GM20431 (cell line): ENCODE measurements around the gene TSHZ3.

Experiments used
- in situ Hi-C: fragments of 300-500 bp; cut with MseI, MboI; formaldehyde crosslinking; loops from one replicate; pipeline ENCODE4 v1.15.0; 2020; ENCODE audit warnings: low sequenced_read_pairs; ENCODE audit not compliant: unreplicated experiment

Gene TSHZ3

GRCh38 chr19:31339411-31339810 is 9.8 kb downstream of the TSHZ3 start:
- in situ Hi-C loops = no loop called here

GRCh38 chr19:31338069-31338776 is 11.0 kb downstream of the TSHZ3 start:
- in situ Hi-C loops = no loop called here

GRCh38 chr19:31337008-31337914 is 12.0 kb downstream of the TSHZ3 start:
- in situ Hi-C loops = no loop called here

DNA sequence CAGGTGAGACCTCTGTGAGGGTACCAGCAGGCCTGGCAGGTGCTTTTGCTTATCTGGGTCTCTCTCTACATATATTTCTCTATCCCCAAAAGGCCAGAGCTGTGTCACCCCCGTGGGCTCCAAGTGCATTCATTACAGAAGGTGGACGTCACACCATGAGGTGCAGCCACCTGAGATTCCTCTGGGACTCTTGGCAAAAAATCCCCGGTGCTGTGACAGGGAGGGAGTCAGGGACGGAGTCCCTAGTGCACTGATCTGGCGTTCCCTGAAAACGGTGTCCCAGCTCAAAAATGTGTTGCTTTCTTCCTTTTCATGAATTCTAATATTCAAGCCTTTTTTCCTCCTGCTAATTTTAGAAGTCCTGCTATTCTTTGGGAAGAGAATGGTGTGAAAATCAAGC is 13.5 kb downstream of the TSHZ3 start:
- in situ Hi-C loops = no loop called here

DNA sequence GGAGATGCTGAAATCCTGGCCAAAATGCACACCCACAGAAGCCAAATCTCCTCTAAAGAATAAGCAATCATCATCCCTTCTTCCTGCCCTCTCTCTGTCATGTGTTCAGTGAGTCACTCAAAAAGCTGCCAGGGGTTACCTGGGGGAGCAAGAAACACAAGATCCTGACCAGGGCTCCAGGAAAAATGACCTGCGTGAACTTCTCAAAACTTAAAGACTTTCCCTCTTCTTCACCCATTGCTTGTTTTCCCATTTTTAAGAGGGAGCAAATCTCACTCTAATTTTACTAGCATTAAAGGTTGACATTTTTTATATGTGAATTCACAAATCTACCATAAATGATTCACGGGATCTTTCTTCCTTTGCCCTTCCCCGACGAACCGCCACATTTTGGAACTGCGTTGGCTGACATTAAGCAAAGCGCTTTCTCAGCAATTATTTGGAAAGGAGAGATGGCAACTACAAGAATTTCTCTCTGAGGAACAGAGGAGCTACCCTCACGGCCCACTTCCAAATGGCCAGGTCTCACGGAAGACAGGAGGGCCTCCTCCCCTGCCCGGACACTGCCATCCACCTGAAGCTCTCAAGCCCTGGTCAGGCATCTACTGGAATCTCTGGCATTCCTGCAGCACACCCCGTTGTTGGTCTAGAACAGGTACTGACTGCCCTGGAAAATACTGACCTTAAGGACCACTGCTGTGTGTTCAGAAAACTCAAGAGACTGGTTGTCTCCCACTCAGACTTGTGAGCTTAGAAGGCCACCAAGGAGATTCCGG is 14.2 kb downstream of the TSHZ3 start:
- in situ Hi-C loops = no loop called here

DNA sequence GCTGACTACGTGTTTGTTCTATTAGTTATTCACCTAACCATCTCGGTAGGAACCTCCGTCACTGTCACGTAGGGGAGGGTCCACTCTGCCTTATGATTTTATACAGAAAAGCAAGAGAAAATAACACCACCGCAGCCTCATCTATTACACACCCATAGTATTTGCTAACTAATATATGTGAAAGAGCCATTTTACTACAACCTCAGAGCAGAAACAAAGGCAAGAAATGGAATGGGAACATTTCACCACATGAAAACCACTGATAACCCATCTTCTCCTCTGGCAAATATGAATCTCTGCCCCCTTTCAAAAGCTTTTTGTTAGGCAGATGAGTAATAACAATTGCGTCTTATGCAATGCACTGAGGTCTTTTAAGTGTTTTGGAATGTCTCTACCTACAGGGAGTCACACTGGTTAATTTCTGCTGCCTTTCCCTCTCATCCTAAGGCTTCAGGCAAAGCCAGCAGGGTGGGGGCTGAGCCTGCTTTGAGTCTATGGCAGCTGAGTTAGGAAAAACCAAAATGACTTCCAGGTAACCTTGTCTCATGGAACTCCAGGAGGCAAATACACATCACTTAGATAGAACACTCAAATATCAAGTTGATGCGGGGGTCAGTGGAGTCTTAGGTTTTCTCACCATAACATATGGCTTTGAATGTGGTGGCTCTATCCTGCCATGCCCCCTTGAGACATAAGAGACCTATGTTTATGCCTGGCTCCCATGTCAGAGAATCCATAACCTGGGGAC is 15.0 kb downstream of the TSHZ3 start:
- in situ Hi-C loops = no loop called here

GRCh38 chr19:31332096-31332495 is 17.1 kb downstream of the TSHZ3 start:
- in situ Hi-C loops = no loop called here

GRCh38 chr19:31331536-31331935 is 17.7 kb downstream of the TSHZ3 start:
- in situ Hi-C loops = no loop called here

GRCh38 chr19:31330761-31331160 is 18.5 kb downstream of the TSHZ3 start:
- in situ Hi-C loops = no loop called here

GRCh38 chr19:31330237-31330636 is 19.0 kb downstream of the TSHZ3 start:
- in situ Hi-C loops = no loop called here

- in situ Hi-C loops = no loop called here
Measured at GRCh38 chr19:31329819-31330218, 19.4 kb downstream of the TSHZ3 start.

- in situ Hi-C loops = no loop called here
Measured at GRCh38 chr19:31328238-31328637, 21.0 kb downstream of the TSHZ3 start.

DNA sequence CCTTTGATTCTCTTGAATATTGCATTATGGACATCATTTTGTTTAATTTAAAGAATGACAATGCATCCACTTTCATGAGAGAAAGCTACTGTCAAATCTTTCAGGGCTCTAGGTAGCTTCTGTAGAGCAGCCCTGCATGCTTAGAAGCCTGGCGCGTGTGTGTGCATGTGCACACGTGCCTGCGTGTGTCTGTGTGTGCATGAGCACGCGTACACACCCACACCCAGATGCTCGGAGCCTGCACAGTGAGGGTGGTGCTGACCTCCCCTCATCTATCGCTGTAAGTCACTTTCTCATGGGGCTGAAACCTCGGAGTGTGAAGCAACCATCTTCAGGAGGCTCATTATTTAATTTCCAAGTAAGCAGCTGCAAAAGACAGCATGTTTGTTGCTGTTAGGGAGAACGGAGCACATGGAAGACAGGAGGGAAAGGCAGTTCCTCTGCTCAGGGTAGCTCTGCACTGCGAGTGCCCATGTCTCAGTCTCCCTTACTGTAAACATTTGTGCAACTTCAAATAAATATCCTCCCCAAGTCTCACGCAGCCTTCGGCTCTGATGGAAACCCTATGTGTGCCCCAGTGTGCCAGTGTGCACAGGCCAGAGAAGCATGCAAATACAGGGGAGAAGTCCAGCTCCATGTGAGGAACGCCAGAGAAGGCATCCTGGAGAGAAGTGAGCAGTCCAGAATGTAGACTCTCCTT is 22.8 kb downstream of the TSHZ3 start:
- in situ Hi-C loops = no loop called here

DNA sequence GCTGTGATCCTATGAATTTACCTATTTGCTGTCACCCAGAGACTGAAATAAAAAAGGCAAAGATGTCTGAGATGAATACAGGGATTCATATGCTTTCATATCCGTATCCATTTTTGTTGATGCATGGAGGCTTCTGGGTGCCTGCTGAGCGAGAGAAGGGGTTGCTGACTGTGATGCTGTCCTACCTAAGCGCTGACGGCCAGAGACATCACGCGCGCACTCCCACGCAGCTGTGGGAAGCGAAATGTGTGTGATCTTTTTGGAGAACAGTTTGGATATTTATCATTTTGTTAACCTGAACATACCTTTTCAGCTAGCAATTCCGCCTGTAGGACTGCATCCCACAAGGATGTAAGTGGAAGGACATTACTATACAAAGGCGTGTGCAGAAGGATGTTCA is 23.9 kb downstream of the TSHZ3 start:
- in situ Hi-C loops = no loop called here

GRCh38 chr19:31319465-31319864 is 29.8 kb downstream of the TSHZ3 start:
- in situ Hi-C loops = no loop called here

GRCh38 chr19:31318790-31319425 is 30.3 kb downstream of the TSHZ3 start:
- in situ Hi-C loops = no loop called here

- in situ Hi-C loops = no loop called here
Measured at GRCh38 chr19:31317570-31317969, 31.7 kb downstream of the TSHZ3 start.

DNA sequence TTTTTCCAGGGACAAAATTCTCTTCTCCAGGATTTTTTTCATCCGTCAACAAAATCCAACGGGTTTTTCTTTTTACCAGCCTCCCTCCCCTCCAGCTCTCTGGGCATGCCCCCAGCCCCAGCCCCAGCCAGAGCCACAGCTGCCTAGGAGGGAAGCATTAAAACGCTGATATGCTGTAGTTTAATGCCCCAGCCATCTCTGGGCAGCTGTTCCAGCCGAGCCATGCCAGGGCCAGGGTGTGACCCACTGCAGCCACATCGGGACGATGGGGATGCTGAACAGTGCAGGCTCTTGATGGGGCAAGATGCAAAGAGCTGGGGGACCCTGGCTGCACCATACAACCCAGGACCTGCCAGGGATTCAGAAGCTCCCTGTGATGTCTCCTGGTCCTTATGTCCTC is 32.1 kb downstream of the TSHZ3 start:
- in situ Hi-C loops = no loop called here
